Hepatocyte (in vitro differentiated cells): ENCODE data around the gene GPC5. TPM values are rescaled to one million over a fixed set of nuclear protein-coding genes. Genes with fewer than 3 reads are reported as not detected.

ENCODE experiments used
- DNase-seq: peaks from one replicate; pipeline ENCODE4 v3.0.0-alpha.2; 2016; ENCODE audit warnings: low spot score
- H2AFZ ChIP-seq: fragments of 200-600 bp; sonication (generic); 2 replicates; pipeline ENCODE4 v1.6.0; 2016; ENCODE audit warnings: antibody characterized with exemption, mild to moderate bottlenecking
- H3K27ac ChIP-seq: fragments of 200-600 bp; sonication (generic); 2 replicates; pipeline ENCODE4 v1.5.1; 2016; ENCODE audit warnings: mild to moderate bottlenecking
- H3K27me3 ChIP-seq: fragments of 200-600 bp; sonication (generic); 2 replicates; pipeline ENCODE4 v1.6.1; 2016
- H3K36me3 ChIP-seq: fragments of 200-600 bp; sonication (generic); replicated peaks from 2 replicates; pipeline ENCODE4 v1.5.1; 2016; ENCODE audit warnings: low read depth; ENCODE audit not compliant: insufficient read depth
- H3K4me1 ChIP-seq: fragments of 200-600 bp; sonication (generic); 2 replicates; pipeline ENCODE4 v1.5.1; 2016; ENCODE audit warnings: mild to moderate bottlenecking, moderate library complexity; ENCODE audit not compliant: insufficient read depth
- H3K4me2 ChIP-seq: fragments of 200-600 bp; sonication (generic); 2 replicates; pipeline ENCODE4 v1.6.0; 2016
- H3K4me3 ChIP-seq: fragments of 200-600 bp; sonication (generic); 2 replicates; pipeline ENCODE4 v1.5.1; 2016; ENCODE audit warnings: mild to moderate bottlenecking
- H3K79me2 ChIP-seq: fragments of 200-600 bp; sonication (generic); 2 replicates; pipeline ENCODE4 v1.6.0; 2017; ENCODE audit warnings: mild to moderate bottlenecking
- H3K9me2 ChIP-seq: fragments of 200-600 bp; sonication (generic); replicated peaks from 2 replicates; pipeline ENCODE4 v1.6.0; 2017; ENCODE audit warnings: mild to moderate bottlenecking; ENCODE audit not compliant: insufficient read depth
- H3K9me3 ChIP-seq: fragments of 200-600 bp; sonication (generic); 2 replicates; pipeline ENCODE4 v1.5.1; 2016; ENCODE audit warnings: low read depth, mild to moderate bottlenecking
- H4K20me1 ChIP-seq: fragments of 200-600 bp; sonication (generic); 2 replicates; pipeline ENCODE4 v1.6.0; 2016; ENCODE audit warnings: mild to moderate bottlenecking; ENCODE audit not compliant: insufficient read depth, poor library complexity, severe bottlenecking
- CTCF ChIP-seq: fragments of 200-600 bp; sonication (generic); IDR thresholded peaks from 2 replicates; pipeline ENCODE4 v1.5.1; 2016; ENCODE audit warnings: antibody characterized with exemption, mild to moderate bottlenecking; ENCODE audit not compliant: poor library complexity
- EZH2 ChIP-seq: fragments of 200-600 bp; sonication (generic); IDR thresholded peaks from 2 replicates; pipeline ENCODE4 v1.6.1; 2016; ENCODE audit warnings: antibody characterized with exemption, mild to moderate bottlenecking, borderline replicate concordance
- EZH2phosphoT487 ChIP-seq: fragments of 200-600 bp; sonication (generic); IDR thresholded peaks from one replicate; pipeline ENCODE4 v1.6.1; 2018; ENCODE audit warnings: antibody characterized with exemption, mild to moderate bottlenecking, low read depth, moderate library complexity; ENCODE audit not compliant: unreplicated experiment, severe bottlenecking
- WGBS: methylation state at CpG from one replicate; pipeline ENCODE4 v1.1.6; 2016; ENCODE audit warnings: low lambda C conversion rate; ENCODE audit errors: missing lambda C conversion rate; 5-methylcytosine and 5-hydroxymethylcytosine counted together
- polyA plus RNA-seq: library from polyadenylated mRNA; unstranded; fragments of >200 nt; fragmentation: Nextera tagmentation; extraction: Ambion mirVana; gene quantifications from 2 replicates; pipeline ENCODE4 v1.2.1, GENCODE V29; 2016
- total RNA-seq: library from RNA; depleted of rRNA; stranded (reverse); fragments of >200 nt; gene quantifications from 2 replicates; pipeline ENCODE4 v1.2.3, GENCODE V29; 2014

GPC5 gene
- total and polyA plus RNA-seq, 2 experiments from 2014 or later: 3.9 to 5.4 TPM

GRCh38 chr13:92197669-92198068 lies 799.2 kb downstream of the GPC5 start:
- H3K4me3 ChIP-seq: no peak overlapping the region
- no peak overlapping the region for H3K27ac ChIP-seq
- 75% methylated on average over 4 of the region's 4 CpGs for WGBS
- no peaks in the 10 kb centered on the region for H3K9me3 ChIP-seq
- no peak overlapping the region for H2AFZ ChIP-seq
- no peak for TF ChIP-seq EZH2
- no peaks in the 10 kb centered on the region for H3K79me2 ChIP-seq
- no peaks in the 10 kb centered on the region for H4K20me1 ChIP-seq
- no peak overlapping the region for H3K4me2 ChIP-seq
- H3K36me3 ChIP-seq: no peaks in the 10 kb centered on the region
- H3K4me1 ChIP-seq: no peaks in the 10 kb centered on the region
- H3K27me3 ChIP-seq: no peaks in the 10 kb centered on the region
- DNase-seq: peak; percentile 7
- no peaks in the 10 kb centered on the region for H3K9me2 ChIP-seq

- 62% methylated on average over 4 of the region's 4 CpGs for WGBS
- H3K27me3 ChIP-seq: no peaks in the 10 kb centered on the region
Observed at GRCh38 chr13:92218615-92219014, 820.2 kb downstream of the GPC5 start.

GRCh38 chr13:92221916-92222315 lies 823.5 kb downstream of the GPC5 start:
- H3K36me3 ChIP-seq: no peaks in the 10 kb centered on the region
- no peaks in the 10 kb centered on the region for H3K79me2 ChIP-seq
- no peaks in the 10 kb centered on the region for H3K9me2 ChIP-seq
- H3K4me3 ChIP-seq: no peak overlapping the region
- WGBS: 36% methylated on average over 4 of the region's 4 CpGs
- no peaks in the 10 kb centered on the region for H4K20me1 ChIP-seq
- H3K27ac ChIP-seq: peak overlapping the region; percentile 44
- H3K27me3 ChIP-seq: no peaks in the 10 kb centered on the region
- H3K4me2 ChIP-seq: peak overlapping the region; percentile 1
- DNase-seq: peak; percentile 7
- peaks cover 21% of the 10 kb centered on the region for H3K4me1 ChIP-seq
- H3K9me3 ChIP-seq: no peaks in the 10 kb centered on the region
- TF ChIP-seq EZH2phosphoT487: no peak
- TF ChIP-seq EZH2: no peak
- no peak for TF ChIP-seq CTCF
- no peak overlapping the region for H2AFZ ChIP-seq

More at GRCh38 chr13:92218615-92219014, 820.2 kb downstream of the GPC5 start:
- no peaks in the 10 kb centered on the region for H3K9me3 ChIP-seq
- no peak for TF ChIP-seq EZH2
- no peak for TF ChIP-seq CTCF
- no peak for TF ChIP-seq EZH2phosphoT487
- H3K79me2 ChIP-seq: no peaks in the 10 kb centered on the region
- no peaks in the 10 kb centered on the region for H3K36me3 ChIP-seq
- H2AFZ ChIP-seq: no peak overlapping the region
- DNase-seq: no peak
- H4K20me1 ChIP-seq: no peaks in the 10 kb centered on the region
- H3K4me1 ChIP-seq: peaks cover 13% of the 10 kb centered on the region
- H3K9me2 ChIP-seq: no peaks in the 10 kb centered on the region
- H3K4me2 ChIP-seq: no peak overlapping the region
- no peak overlapping the region for H3K27ac ChIP-seq
- no peak overlapping the region for H3K4me3 ChIP-seq

GRCh38 chr13:92224052-92224821 lies 825.8 kb downstream of the GPC5 start:
- Histone ChIP-seq H3K4me3 (no peak overlapping the region), H3K4me1 (peaks cover 21% of the 10 kb centered on the region), H3K36me3 (no peaks in the 10 kb centered on the region), H3K79me2 (no peaks in the 10 kb centered on the region), H3K4me2 (no peak overlapping the region), H4K20me1 (no peaks in the 10 kb centered on the region), H3K27ac (peak overlapping the region; percentile 54), H3K9me3 (no peaks in the 10 kb centered on the region), H3K9me2 (no peaks in the 10 kb centered on the region), H2AFZ (no peak overlapping the region), H3K27me3 (no peaks in the 10 kb centered on the region)
- DNase-seq: peak; percentile 18
- 50% methylated on average over 5 of the region's 5 CpGs for WGBS
- no peak for TF ChIP-seq EZH2phosphoT487
- TF ChIP-seq EZH2: no peak
- TF ChIP-seq CTCF: no peak
